Measurements from ENCODE around the gene OR1A1.

DNA sequence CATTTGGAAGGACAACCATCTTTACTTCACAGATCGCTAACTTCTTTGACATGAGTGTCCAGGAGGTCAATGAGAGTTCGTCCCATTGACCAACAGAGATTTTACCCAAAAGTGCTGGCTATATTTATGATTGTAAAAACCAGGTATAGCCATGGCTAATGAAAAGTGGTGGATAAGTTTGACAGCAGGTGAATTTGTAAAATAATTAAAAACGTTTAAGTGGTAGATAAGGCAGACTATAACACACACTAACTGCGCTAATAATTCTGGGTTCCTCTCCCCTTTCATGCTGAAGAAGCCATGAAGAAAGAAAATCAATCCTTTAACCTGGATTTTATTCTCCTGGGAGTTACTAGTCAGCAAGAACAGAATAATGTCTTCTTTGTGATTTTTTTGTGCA lies 10.2 kb upstream of the OR1A1 start, which contains the start of gene OR1A2:
- TF ChIP-seq POLR2A (IDR thresholded peaks at IDR 0.05; ENCODE audit: control extremely low read depth in 1 of 2, low read depth in 2 of 2, low read length in 2 of 2) (no peak), JUN (IDR thresholded peaks at IDR 0.05; ENCODE audit: low read depth, low read length) (no peak), CHD2 (IDR thresholded peaks at IDR 0.05; ENCODE audit: low read length) (no peak), BCL11A (IDR thresholded peaks at IDR 0.05; ENCODE audit: low read depth in 2 of 2, low read length in 2 of 2) (no peak), SIX5 (IDR thresholded peaks at IDR 0.05; ENCODE audit: low read depth, low read length) (no peak), POLR2AphosphoS5 (IDR thresholded peaks at IDR 0.05; ENCODE audit: low read depth, low read length) (no peak), RFX5 (IDR thresholded peaks at IDR 0.05; ENCODE audit: borderline replicate concordance, low read depth, low read length) (no peak), ASH2L (IDR thresholded peaks at IDR 0.05; ENCODE audit: low read length) (no peak), SP1 (IDR thresholded peaks at IDR 0.05; ENCODE audit: low read depth, low read length) (no peak)
- TF ChIP-seq, protein P1, sequence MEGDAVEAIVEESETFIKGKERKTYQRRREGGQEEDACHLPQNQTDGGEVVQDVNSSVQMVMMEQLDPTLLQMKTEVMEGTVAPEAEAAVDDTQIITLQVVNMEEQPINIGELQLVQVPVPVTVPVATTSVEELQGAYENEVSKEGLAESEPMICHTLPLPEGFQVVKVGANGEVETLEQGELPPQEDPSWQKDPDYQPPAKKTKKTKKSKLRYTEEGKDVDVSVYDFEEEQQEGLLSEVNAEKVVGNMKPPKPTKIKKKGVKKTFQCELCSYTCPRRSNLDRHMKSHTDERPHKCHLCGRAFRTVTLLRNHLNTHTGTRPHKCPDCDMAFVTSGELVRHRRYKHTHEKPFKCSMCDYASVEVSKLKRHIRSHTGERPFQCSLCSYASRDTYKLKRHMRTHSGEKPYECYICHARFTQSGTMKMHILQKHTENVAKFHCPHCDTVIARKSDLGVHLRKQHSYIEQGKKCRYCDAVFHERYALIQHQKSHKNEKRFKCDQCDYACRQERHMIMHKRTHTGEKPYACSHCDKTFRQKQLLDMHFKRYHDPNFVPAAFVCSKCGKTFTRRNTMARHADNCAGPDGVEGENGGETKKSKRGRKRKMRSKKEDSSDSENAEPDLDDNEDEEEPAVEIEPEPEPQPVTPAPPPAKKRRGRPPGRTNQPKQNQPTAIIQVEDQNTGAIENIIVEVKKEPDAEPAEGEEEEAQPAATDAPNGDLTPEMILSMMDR (IDR thresholded peaks at IDR 0.05; ENCODE audit: control extremely low read depth in 1 of 3, insufficient read depth in 1 of 3, low read depth in 1 of 3, low read length in 3 of 3), result no peak
- TF ChIP-seq, protein P2, sequence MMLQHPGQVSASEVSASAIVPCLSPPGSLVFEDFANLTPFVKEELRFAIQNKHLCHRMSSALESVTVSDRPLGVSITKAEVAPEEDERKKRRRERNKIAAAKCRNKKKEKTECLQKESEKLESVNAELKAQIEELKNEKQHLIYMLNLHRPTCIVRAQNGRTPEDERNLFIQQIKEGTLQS (IDR thresholded peaks at IDR 0.05; ENCODE audit: insufficient read depth, low read depth, low read length), result no peak
- TF ChIP-seq, protein P3, sequence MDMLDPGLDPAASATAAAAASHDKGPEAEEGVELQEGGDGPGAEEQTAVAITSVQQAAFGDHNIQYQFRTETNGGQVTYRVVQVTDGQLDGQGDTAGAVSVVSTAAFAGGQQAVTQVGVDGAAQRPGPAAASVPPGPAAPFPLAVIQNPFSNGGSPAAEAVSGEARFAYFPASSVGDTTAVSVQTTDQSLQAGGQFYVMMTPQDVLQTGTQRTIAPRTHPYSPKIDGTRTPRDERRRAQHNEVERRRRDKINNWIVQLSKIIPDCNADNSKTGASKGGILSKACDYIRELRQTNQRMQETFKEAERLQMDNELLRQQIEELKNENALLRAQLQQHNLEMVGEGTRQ (IDR thresholded peaks at IDR 0.05; ENCODE audit: low read length), result no peak
